Activated CD4-positive, CD25-positive, alpha-beta regulatory T cell (primary cell): ENCODE data around the gene TEX9.

Source experiments
- DNase-seq, 4 experiments: peaks; one replicate each; lab custom pipeline; 2025; lab: John Stamatoyannopoulos, UW

Gene TEX9

GRCh38 chr15:56454836-56455235 lies 89.6 kb downstream of the TEX9 start:
- no peak for DNase-seq

DNA sequence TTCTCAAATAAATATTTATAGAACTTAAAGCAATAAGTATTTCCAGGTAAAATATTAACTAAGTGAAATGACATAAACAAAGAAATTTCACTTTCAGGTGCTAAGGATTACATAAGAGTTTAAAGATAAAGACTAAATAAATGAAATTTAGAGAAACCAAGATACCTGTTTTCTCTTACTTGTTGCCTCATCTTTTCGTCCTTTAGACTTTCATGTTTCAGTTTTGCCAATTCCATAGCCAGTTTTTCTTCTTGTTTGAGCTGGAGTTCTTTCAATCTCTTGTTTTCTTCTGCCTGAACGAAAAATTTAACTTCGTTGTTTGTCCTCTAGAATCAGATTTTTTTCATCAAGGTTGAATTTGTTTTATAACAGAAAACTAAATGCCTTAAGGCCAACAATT lies 91.0 kb downstream of the TEX9 start:
- no peak for DNase-seq

DNA sequence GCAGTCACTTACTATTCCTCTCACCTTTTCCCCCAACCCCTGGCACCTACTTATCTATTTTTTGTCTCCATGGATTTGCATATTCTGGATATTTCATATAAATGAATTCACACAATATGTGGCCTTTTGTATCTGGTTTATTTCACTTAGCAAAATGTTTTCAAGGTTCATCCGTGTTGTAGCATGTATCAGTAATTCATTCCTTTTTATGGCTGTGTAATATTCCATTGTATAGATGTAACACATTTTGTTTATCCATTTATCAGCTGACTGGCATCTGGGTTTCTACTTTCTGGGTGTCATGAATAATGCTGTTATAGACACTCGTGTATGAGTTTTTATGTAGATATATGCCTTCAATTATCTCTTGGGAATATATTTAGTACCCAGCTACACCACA lies 93.9 kb downstream of the TEX9 start:
- no peak for DNase-seq

- no peak for DNase-seq
These were observed 94.8 kb downstream of the TEX9 start for GRCh38 chr15:56460071-56460470.

GRCh38 chr15:56460947-56461346 lies 95.7 kb downstream of the TEX9 start:
- no peak for DNase-seq

- peak in 2 of 4 experiments; percentile 5 to 14 for DNase-seq
These were observed 99.8 kb downstream of the TEX9 start, which contains the start of gene MNS1 for GRCh38 chr15:56464893-56465520. Gene MNS1 (minus strand): TSS chr15:56465137. CDS start chr15:56464972, 165 bp downstream.

- DNase-seq, result no peak
These were observed 102.4 kb downstream of the TEX9 start for GRCh38 chr15:56467616-56468015.

- DNase-seq, result no peak
These were observed 103.2 kb downstream of the TEX9 start for GRCh38 chr15:56468401-56468800.

DNA sequence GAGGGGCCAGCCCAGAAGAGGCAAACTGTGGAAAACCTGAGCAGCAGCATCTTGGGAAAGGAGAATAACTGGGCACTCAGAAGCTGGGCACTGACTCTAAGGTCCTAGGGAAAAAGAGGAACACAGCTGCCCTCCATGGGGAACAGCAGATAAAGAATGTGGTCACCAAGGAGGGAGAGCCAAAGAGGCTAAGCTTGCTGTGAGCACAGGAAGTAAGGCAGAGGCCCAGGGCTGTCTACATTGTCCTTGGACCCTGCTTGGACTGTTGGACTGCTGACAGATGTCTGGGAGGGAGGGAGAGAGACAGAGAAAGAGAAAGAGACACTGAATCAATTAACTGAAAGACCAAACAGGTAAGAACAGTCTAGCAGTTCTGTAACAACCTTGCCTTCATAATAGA lies 104.3 kb downstream of the TEX9 start:
- DNase-seq, result no peak

DNA sequence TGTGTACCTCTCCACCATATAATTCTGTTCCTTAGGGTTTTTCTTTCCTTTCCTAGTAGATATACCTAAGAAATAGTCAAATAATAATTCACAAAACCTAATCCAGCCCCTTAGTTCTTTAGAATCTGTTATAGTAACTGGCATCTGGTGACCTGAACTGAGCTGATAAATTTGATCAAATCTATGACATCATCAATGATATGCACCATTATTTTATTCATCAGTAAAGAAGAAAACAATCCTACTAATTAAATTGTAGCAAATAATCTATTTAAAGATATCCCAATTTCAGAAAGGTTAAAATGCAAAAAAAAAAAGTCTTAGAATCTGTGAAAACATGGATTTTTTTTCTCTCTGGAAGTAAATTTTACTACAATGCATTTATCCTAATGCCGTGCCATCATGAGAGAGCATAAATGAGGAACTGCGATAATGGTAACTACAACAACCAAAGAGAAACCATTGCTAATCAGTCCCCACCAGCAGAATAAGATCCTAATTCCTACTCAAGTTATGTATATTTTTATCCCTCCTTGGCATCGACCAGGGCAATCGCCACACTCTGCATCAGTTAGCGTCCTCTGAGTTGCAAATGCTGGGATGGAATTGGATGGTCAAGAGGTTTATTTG lies 106.3 kb downstream of the TEX9 start:
- DNase-seq, result no peak

GRCh38 chr15:56472278-56472677 lies 107.1 kb downstream of the TEX9 start:
- DNase-seq, result no peak

GRCh38 chr15:56473017-56473416 lies 107.8 kb downstream of the TEX9 start:
- DNase-seq, result no peak

- no peak for DNase-seq
These were observed 110.1 kb downstream of the TEX9 start for GRCh38 chr15:56475351-56475750.
